ENCODE results near the gene HHLA2.

Gene HHLA2

GRCh38 chr3:108388136-108389132 lies 92.1 kb downstream of the HHLA2 start:
- DNase-seq (ENCODE audit: low read depth, low spot score) = no peak
- no peak overlapping the region for H3K27ac ChIP-seq

GRCh38 chr3:108389372-108389771 lies 93.0 kb downstream of the HHLA2 start:
- H3K27ac ChIP-seq = no peak overlapping the region
- no peak for DNase-seq (ENCODE audit: low read depth, low spot score)

GRCh38 chr3:108391917-108392593 lies 95.7 kb downstream of the HHLA2 start:
- no peak overlapping the region for H3K27ac ChIP-seq
- no peak for DNase-seq (ENCODE audit: low read depth, low spot score)

DNA sequence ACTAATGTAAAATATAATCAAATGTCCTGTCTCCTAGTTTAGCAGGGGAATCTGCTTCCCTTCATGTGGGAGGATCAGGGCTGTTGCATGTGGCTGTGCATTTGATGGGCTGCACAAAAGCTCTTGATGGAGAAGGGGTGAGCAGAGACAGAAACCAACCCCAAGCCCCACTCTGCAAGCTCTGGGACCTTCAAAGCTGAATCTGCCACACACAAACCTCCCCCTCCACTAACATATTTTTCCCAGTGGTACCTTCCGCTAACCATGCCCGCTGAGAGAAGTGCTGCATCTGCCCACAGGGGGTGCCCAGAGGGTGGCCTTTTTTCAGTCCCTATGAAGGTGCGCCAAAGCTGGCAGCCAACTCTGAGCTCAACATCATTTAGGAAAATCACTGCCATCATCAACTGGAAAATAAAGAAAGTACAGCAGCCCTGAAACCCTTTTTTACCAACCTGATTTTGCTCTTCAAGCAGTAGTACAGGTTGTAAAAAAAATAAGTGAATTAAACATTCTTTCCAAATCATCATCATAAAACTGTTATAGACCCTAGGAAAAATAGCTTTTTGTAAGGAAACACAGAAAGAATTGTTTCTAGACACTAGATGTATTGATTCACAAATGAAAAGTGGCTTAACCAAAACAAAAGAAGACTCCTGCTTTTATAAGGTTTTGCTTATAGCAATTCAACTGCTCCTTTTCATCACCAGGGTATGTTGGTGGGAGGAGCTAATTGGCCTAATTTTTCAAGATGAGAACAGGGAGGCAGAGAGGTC lies 97.0 kb downstream of the HHLA2 start:
- DNase-seq (ENCODE audit: low read depth, low spot score) = no peak
- no peak overlapping the region for H3K27ac ChIP-seq

DNA sequence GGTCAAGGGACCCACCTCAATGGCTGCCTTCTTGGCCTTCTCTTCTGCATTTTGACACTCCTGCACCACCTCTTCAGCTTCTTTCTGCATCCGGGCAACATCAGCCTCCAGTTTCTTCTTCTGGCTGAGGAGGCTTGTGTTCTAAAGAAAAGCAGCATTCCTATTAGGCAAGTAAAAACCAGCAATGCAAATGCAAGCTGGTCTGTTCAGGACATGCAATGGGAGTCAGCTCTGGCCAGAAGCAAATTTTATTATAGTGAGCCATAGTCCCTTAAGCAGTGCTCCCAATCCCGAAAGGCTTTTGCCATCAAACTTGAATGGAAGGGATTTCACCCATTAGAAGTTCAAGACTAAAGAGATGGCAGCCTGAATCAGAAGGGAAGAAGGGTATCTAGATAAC lies 97.7 kb downstream of the HHLA2 start:
- no peak for DNase-seq (ENCODE audit: low read depth, low spot score)
- no peak overlapping the region for H3K27ac ChIP-seq

GRCh38 chr3:108394563-108394962 lies 98.2 kb downstream of the HHLA2 start:
- no peak for DNase-seq (ENCODE audit: low read depth, low spot score)
- no peak overlapping the region for H3K27ac ChIP-seq

- no peak overlapping the region for H3K27ac ChIP-seq
- no peak for DNase-seq (ENCODE audit: low read depth, low spot score)
Measured at GRCh38 chr3:108396336-108396735, 100.0 kb downstream of the HHLA2 start.

GRCh38 chr3:108398510-108398909 lies 102.2 kb downstream of the HHLA2 start:
- no peak for DNase-seq (ENCODE audit: low read depth, low spot score)
- no peak overlapping the region for H3K27ac ChIP-seq

GRCh38 chr3:108401836-108402235 lies 105.5 kb downstream of the HHLA2 start:
- no peak for DNase-seq (ENCODE audit: low read depth, low spot score)

GRCh38 chr3:108403198-108403597 lies 106.8 kb downstream of the HHLA2 start:
- DNase-seq (ENCODE audit: low read depth, low spot score) = no peak

More at GRCh38 chr3:108401836-108402235, 105.5 kb downstream of the HHLA2 start:
- no peak overlapping the region for H3K27ac ChIP-seq

GRCh38 chr3:108403686-108404345 lies 107.5 kb downstream of the HHLA2 start:
- no peak overlapping the region for H3K27ac ChIP-seq
- DNase-seq (ENCODE audit: low read depth, low spot score) = no peak

More at GRCh38 chr3:108403198-108403597, 106.8 kb downstream of the HHLA2 start:
- H3K27ac ChIP-seq = no peak overlapping the region

GRCh38 chr3:108404368-108404767 lies 108.0 kb downstream of the HHLA2 start:
- H3K27ac ChIP-seq = no peak overlapping the region
- DNase-seq (ENCODE audit: low read depth, low spot score) = no peak

DNA sequence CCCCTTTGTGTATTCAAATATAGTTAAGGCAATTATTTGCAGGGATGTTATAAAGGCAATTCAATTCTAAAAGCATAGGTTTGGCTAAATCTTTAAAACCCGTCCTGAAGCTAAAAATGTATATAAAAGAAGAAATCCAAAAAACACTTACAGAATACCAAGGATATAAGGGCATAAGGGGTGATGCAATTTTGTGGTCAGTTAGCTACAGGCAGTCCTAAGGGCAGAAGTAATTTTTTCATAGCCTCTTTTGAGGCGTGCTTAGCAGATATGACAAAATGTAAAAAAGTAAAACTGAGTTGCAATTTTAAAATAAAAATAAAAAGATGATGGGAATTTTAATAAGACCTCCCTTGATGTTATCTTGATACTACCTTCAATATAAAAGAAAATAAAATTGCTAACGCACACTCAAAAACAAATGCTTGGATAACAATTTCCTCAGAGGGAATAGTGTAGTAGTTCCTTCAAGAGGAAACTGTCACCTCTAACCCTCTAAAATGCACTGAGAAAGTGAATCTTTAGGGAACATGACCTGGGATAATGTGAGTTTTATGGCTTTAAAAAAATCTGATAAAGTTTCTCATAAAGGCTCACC lies 109.8 kb downstream of the HHLA2 start:
- H3K27ac ChIP-seq = no peak overlapping the region
- no peak for DNase-seq (ENCODE audit: low read depth, low spot score)

- no peak for DNase-seq (ENCODE audit: low read depth, low spot score)
- no peak overlapping the region for H3K27ac ChIP-seq
Measured at GRCh38 chr3:108406661-108407206, 110.4 kb downstream of the HHLA2 start.

DNA sequence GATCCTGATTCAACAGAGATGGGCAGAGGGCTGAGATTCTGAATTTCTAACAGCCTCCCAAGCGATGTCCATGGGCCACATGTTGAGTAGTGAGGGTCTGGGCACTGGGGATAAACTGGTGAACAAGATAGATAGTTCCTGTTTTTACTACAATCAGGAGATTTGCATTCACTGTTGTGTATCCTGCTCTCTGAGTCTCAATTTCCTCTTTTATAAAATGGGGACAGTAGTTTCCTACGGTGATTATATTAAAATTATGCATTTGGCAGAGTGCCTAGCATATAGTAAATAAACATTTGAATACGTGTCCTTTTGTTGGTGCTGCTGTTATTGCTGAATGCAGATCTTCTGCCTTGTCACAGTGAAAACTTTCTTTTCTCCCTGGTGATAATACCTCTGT lies 111.5 kb downstream of the HHLA2 start:
- no peak overlapping the region for H3K27ac ChIP-seq
- DNase-seq (ENCODE audit: low read depth, low spot score) = no peak

- no peak overlapping the region for H3K27ac ChIP-seq
- DNase-seq (ENCODE audit: low read depth, low spot score) = no peak
Measured at GRCh38 chr3:108408883-108409799, 112.8 kb downstream of the HHLA2 start.

- H3K27ac ChIP-seq = no peak overlapping the region
- no peak for DNase-seq (ENCODE audit: low read depth, low spot score)
Measured at GRCh38 chr3:108409800-108410178, 113.4 kb downstream of the HHLA2 start.

- no peak for DNase-seq (ENCODE audit: low read depth, low spot score)
- no peak overlapping the region for H3K27ac ChIP-seq
Measured at GRCh38 chr3:108410531-108410984, 114.2 kb downstream of the HHLA2 start.

Measured in epithelial cell of prostate (primary cell).